H1 (cell line): ENCODE results near the gene MAP7. TPM values are rescaled to one million over a fixed set of nuclear protein-coding genes. Genes with fewer than 3 reads are reported as not detected.

Experiments used
- CTCF ChIA-PET: fragments of 300-600 bp; sonication (Branson Sonifier 250); formaldehyde crosslinking; loops from one replicate; lab custom pipeline; 2021; ENCODE audit not compliant: partially characterized antibody; lab: Charles Lee
- POLR2A ChIA-PET: fragments of 300-600 bp; sonication (Branson Sonifier 250); formaldehyde crosslinking; loops from one replicate; lab custom pipeline; 2021; ENCODE audit warnings: inconsistent platforms; ENCODE audit not compliant: partially characterized antibody; lab: Charles Lee
- DNase-seq, 2 experiments: peaks; one replicate each; pipeline versions ENCODE4 v3.0.0 to v3.0.0-alpha.2; 2010 to 2022; ENCODE audit warnings: low spot score in 2 of 2, low read depth in 1 of 2, mixed read lengths in 1 of 2
- FAIRE-seq: peaks from 2 replicates; lab custom pipeline; 2011; peaks lifted over from hg19 to GRCh38; lab: Jason Lieb, UNC
- H2AFZ ChIP-seq: 2 replicates; pipeline ENCODE4 v1.8.1; 2012; ENCODE audit warnings: low read length, inconsistent platforms
- H2AK5ac ChIP-seq: 2 replicates; pipeline ENCODE4 v1.6.1; 2013; ENCODE audit warnings: low read depth, low read length
- H2BK120ac ChIP-seq: replicated peaks from 2 replicates; pipeline ENCODE3; 2013; ENCODE audit warnings: low read depth, low read length, inconsistent platforms
- H2BK12ac ChIP-seq: 2 replicates; pipeline ENCODE4 v1.6.1; 2013; ENCODE audit warnings: low read depth, low read length
- H2BK15ac ChIP-seq: 2 replicates; pipeline ENCODE4 v1.6.1; 2013; ENCODE audit warnings: low read length
- H2BK20ac ChIP-seq: 2 replicates; pipeline ENCODE4 v1.6.1; 2013; ENCODE audit warnings: low read length
- H2BK5ac ChIP-seq: 2 replicates; pipeline ENCODE4 v1.6.1; 2013; ENCODE audit warnings: low read depth, low read length
- H3K14ac ChIP-seq: 2 replicates; pipeline ENCODE4 v1.6.1; 2013; ENCODE audit warnings: inconsistent platforms; ENCODE audit not compliant: insufficient read length
- H3K18ac ChIP-seq: 2 replicates; pipeline ENCODE4 v1.6.1; 2013; ENCODE audit warnings: low read length; ENCODE audit errors: extremely low read depth
- H3K23ac ChIP-seq: 2 replicates; pipeline ENCODE4 v1.6.1; 2013; ENCODE audit warnings: inconsistent platforms; ENCODE audit not compliant: insufficient read length
- H3K23me2 ChIP-seq: 2 replicates; pipeline ENCODE4 v1.6.1; 2013; ENCODE audit warnings: low read depth, low read length
- H3K27ac ChIP-seq: 2 replicates; pipeline ENCODE4 v1.6.1; 2011; ENCODE audit warnings: low read depth, low read length, inconsistent platforms
- H3K27me3 ChIP-seq, 4 experiments: replicated peaks in 1 of 4; 1 replicate in 1 of 4; 2 replicates in 3 of 4; pipeline versions ENCODE4 v1.6.1 to v1.8.1; 2011 to 2013; ENCODE audit warnings: low read length in 3 of 4, mild to moderate bottlenecking in 3 of 4, inconsistent platforms in 2 of 4, mixed read lengths in 2 of 4, moderate library complexity in 1 of 4; ENCODE audit not compliant: control insufficient read depth in 3 of 4, insufficient read depth in 3 of 4; ENCODE audit errors: extremely low read depth in 1 of 4
- H3K36me3 ChIP-seq, 4 experiments: 2 replicates each; pipeline versions ENCODE4 v1.6.1 to v1.8.1; 2011 to 2013; ENCODE audit warnings: mild to moderate bottlenecking in 4 of 4, low read length in 3 of 4, moderate library complexity in 2 of 4, control low read depth in 1 of 4, inconsistent platforms in 1 of 4; ENCODE audit not compliant: insufficient read depth in 4 of 4, control insufficient read depth in 2 of 4
- H3K4ac ChIP-seq: replicated peaks from 2 replicates; pipeline ENCODE3; 2013; ENCODE audit warnings: low read length, low read depth, mixed read lengths, inconsistent platforms; ENCODE audit not compliant: insufficient read length
- H3K4me1 ChIP-seq, 4 experiments: replicated peaks in 1 of 4; 1 replicate in 1 of 4; 2 replicates in 3 of 4; pipeline versions ENCODE4 v1.6.1 to v1.8.1; 2011 to 2013; ENCODE audit warnings: low read length in 3 of 4, inconsistent platforms in 2 of 4, mixed read lengths in 1 of 4; ENCODE audit not compliant: insufficient read depth in 4 of 4, control insufficient read depth in 3 of 4
- H3K4me2 ChIP-seq, 2 experiments: 2 replicates each; pipeline versions ENCODE4 v1.6.1 to v1.8.1; 2011 to 2013; ENCODE audit warnings: low read depth in 2 of 2, low read length in 2 of 2, control low read depth in 1 of 2, inconsistent platforms in 1 of 2, mild to moderate bottlenecking in 1 of 2; ENCODE audit not compliant: insufficient read depth in 1 of 2
- H3K4me3 ChIP-seq, 4 experiments: fragments of 200-600, 300-600 bp in 1 of 4; sonication (generic), shearing (Covaris generic), sonication (Bioruptor Twin) in 1 of 4; 2 replicates each; pipeline versions ENCODE4 v1.5.1 to v1.8.1; 2011 to 2016; ENCODE audit warnings: low read length in 4 of 4, low read depth in 3 of 4, control low read depth in 2 of 4, inconsistent platforms in 2 of 4, mild to moderate bottlenecking in 2 of 4, mixed read lengths in 1 of 4, moderate library complexity in 1 of 4; ENCODE audit not compliant: insufficient read depth in 2 of 4; ENCODE audit errors: extremely low read depth in 1 of 4
- H3K56ac ChIP-seq: replicated peaks from 2 replicates; pipeline ENCODE3; 2013; ENCODE audit warnings: low read depth, mild to moderate bottlenecking, mixed read lengths, low read length, inconsistent platforms; ENCODE audit not compliant: insufficient read length
- H3K79me1 ChIP-seq: 2 replicates; pipeline ENCODE4 v1.6.1; 2013; ENCODE audit warnings: low read depth, low read length, control low read depth
- H3K79me2 ChIP-seq, 2 experiments: 2 replicates each; pipeline versions ENCODE4 v1.6.1 to v1.8.1; 2012 to 2013; ENCODE audit warnings: low read length in 2 of 2, mild to moderate bottlenecking in 2 of 2, inconsistent platforms in 1 of 2; ENCODE audit not compliant: insufficient read depth in 2 of 2, control insufficient read depth in 1 of 2
- H3K9ac ChIP-seq, 4 experiments: replicated peaks in 1 of 4; 1 replicate in 1 of 4; 2 replicates in 3 of 4; pipeline versions ENCODE4 v1.6.1 to v1.8.1; 2011 to 2013; ENCODE audit warnings: low read depth in 3 of 4, low read length in 3 of 4, control low read depth in 2 of 4, mild to moderate bottlenecking in 2 of 4, moderate library complexity in 2 of 4, inconsistent platforms in 1 of 4; ENCODE audit errors: extremely low read depth in 1 of 4
- H3K9me3 ChIP-seq, 2 experiments: 2 replicates each; pipeline versions ENCODE4 v1.6.1 to v1.8.1; 2012 to 2013; ENCODE audit warnings: mild to moderate bottlenecking in 2 of 2, moderate library complexity in 2 of 2, control low read depth in 1 of 2, inconsistent platforms in 1 of 2, low read depth in 1 of 2, low read length in 1 of 2, mixed read lengths in 1 of 2; ENCODE audit not compliant: insufficient read depth in 2 of 2
- H4K20me1 ChIP-seq, 2 experiments: replicated peaks in 1 of 2; 2 replicates each; pipeline versions ENCODE3 to v1.8.1; 2011 to 2013; ENCODE audit warnings: inconsistent platforms in 2 of 2, low read length in 2 of 2, mild to moderate bottlenecking in 1 of 2; ENCODE audit not compliant: insufficient read depth in 2 of 2, control insufficient read depth in 1 of 2
- H4K5ac ChIP-seq: 2 replicates; pipeline ENCODE4 v1.6.1; 2013; ENCODE audit warnings: low read length, low read depth, mixed read lengths, inconsistent platforms; ENCODE audit not compliant: insufficient read length
- H4K8ac ChIP-seq: 2 replicates; pipeline ENCODE4 v1.8.0; 2013; ENCODE audit warnings: mild to moderate bottlenecking, moderate library complexity, low read length, inconsistent platforms; ENCODE audit not compliant: insufficient read depth; ENCODE audit errors: extremely low read depth
- H4K91ac ChIP-seq: replicated peaks from 2 replicates; pipeline ENCODE3; 2013; ENCODE audit warnings: low read length, mixed read lengths, inconsistent platforms; ENCODE audit not compliant: insufficient read length
- CREB1 ChIP-seq: IDR thresholded peaks from 2 replicates; pipeline ENCODE4 v1.6.1; 2012; ENCODE audit warnings: inconsistent platforms
- SAP30 ChIP-seq: fragments of 300-600 bp; sonication (generic); IDR thresholded peaks from 2 replicates; pipeline ENCODE4 v1.7.1; 2012; ENCODE audit warnings: low read length, moderate library complexity, mild to moderate bottlenecking, inconsistent platforms; ENCODE audit not compliant: insufficient read depth, insufficient replicate concordance
- SIRT6 ChIP-seq: IDR thresholded peaks from one replicate; pipeline ENCODE4 v1.7.1; 2012; ENCODE audit warnings: low read length, inconsistent platforms
- SIX5 ChIP-seq: IDR thresholded peaks from 2 replicates; pipeline ENCODE4 v1.6.1; 2011; ENCODE audit warnings: mild to moderate bottlenecking, low read depth, low read length
- SP2 ChIP-seq: IDR thresholded peaks from 2 replicates; pipeline ENCODE4 v1.6.1; 2012; ENCODE audit warnings: mild to moderate bottlenecking, low read length, inconsistent platforms
- SRF ChIP-seq: IDR thresholded peaks from 2 replicates; pipeline ENCODE4 v1.6.1; 2011; ENCODE audit warnings: mild to moderate bottlenecking, low read depth, low read length, moderate library complexity
- TAF1 ChIP-seq: IDR thresholded peaks from 2 replicates; pipeline ENCODE4 v1.6.1; 2011; ENCODE audit warnings: mild to moderate bottlenecking, low read depth, low read length
- TCF12 ChIP-seq: IDR thresholded peaks from 2 replicates; pipeline ENCODE4 v1.6.1; 2011; ENCODE audit warnings: low read depth, mild to moderate bottlenecking, low read length
- TEAD4 ChIP-seq: IDR thresholded peaks from 2 replicates; pipeline ENCODE4 v1.6.1; 2012; ENCODE audit warnings: low read depth, low read length, inconsistent platforms, mixed read lengths
- WGBS, 2 experiments: shearing (Covaris generic) in 1 of 2; methylation state at CpG; one replicate each; pipeline versions ENCODE4 v1.1.6 to v1.1.7; 2013 to 2015; ENCODE audit warnings: low lambda C conversion rate in 2 of 2, mixed read lengths in 2 of 2, inconsistent platforms in 1 of 2, low coverage in 1 of 2, missing lambda C conversion rate in 1 of 2; ENCODE audit not compliant: insufficient replicate concordance in 2 of 2, insufficient coverage in 1 of 2, insufficient read length in 1 of 2; ENCODE audit errors: extremely low coverage in 1 of 2, missing lambda C conversion rate in 1 of 2; 5-methylcytosine and 5-hydroxymethylcytosine counted together
- polyA plus RNA-seq, 7 experiments: library from polyadenylated mRNA; depleted of rRNA in 3 of 7; stranded (reverse) in 5 of 7; unstranded in 2 of 7; fragments of >200 nt in 5 of 7; fragments of 200-250 nt in 2 of 7; gene quantifications; 1 replicate in 5 of 7; 2 replicates in 1 of 7; 4 replicates in 1 of 7; pipeline versions ENCODE4 v1.2.1 to v1.2.3, GENCODE V29; 2011 to 2013; ENCODE audit warnings: missing spikeins in 2 of 7, mixed read lengths in 2 of 7
- total RNA-seq: library from RNA; stranded (reverse); fragmentation: NEBNext Ultra II Directional; extraction: Animal tissue kit (Norgen Biotek cat#: 25700); gene quantifications from 2 replicates; pipeline ENCODE4 v1.2.1, GENCODE V29; 2021
- TF ChIP-seq, protein P1 (sequence below): IDR thresholded peaks from 2 replicates; pipeline ENCODE4 v1.6.1; 2012; ENCODE audit warnings: inconsistent platforms
- TF ChIP-seq, protein P2 (sequence below): IDR thresholded peaks from 2 replicates; pipeline ENCODE4 v1.6.1; 2012; ENCODE audit warnings: inconsistent platforms

The MAP7 gene
- total and polyA plus RNA-seq, 2 of the 8 experiments (the other 6 are each of a cell fraction or from before 2014, with no cell fraction given), result 13.5 to 66.9 TPM

- 89% methylated on average over 4 of the region's 4 CpGs; no CpG with 5 or more reads in 1 of the 2 experiments for WGBS, 2 experiments
- CTCF ChIA-PET, result interaction anchor here (0.9 to 1.3 kb wide), 4 partner anchors 13 to 179 kb away, joined by 3 to 4 read pairs (median 3); partner anchors contain the start of gene MAP7
Measured at GRCh38 chr6:136370988-136371728, 179.1 kb downstream of the MAP7 start.

More at GRCh38 chr6:136370988-136371728, 179.1 kb downstream of the MAP7 start:
- no peaks in the 10 kb centered on the region for H4K20me1 ChIP-seq
- H3K23me2 ChIP-seq, result no peaks in the 10 kb centered on the region
- no peak overlapping the region for H2BK20ac ChIP-seq
- H2BK5ac ChIP-seq, result no peak overlapping the region
- no peak overlapping the region for H3K4ac ChIP-seq
- H2BK15ac ChIP-seq, result no peak overlapping the region
- no peak overlapping the region for H4K8ac ChIP-seq
- H3K9me3 ChIP-seq, result no peaks in the 10 kb centered on the region
- no peak overlapping the region for H2BK12ac ChIP-seq
- no peak overlapping the region for H3K23ac ChIP-seq
- no peak overlapping the region for H4K91ac ChIP-seq
- no peak overlapping the region for H3K4me3 ChIP-seq
- no peak overlapping the region for H2AFZ ChIP-seq
- no peak overlapping the region for H3K56ac ChIP-seq
- FAIRE-seq (no peak), DNase-seq (no peak)
- H3K36me3 ChIP-seq, result peaks cover 0 to 9% (median 5%) of the 10 kb centered on the region in 4 experiments; a peak in 3 of 8 replicates
- no peaks in the 10 kb centered on the region for H3K4me1 ChIP-seq
- H3K27ac ChIP-seq, result no peak overlapping the region
- POLR2A ChIA-PET, result no interaction called here
- H3K79me1 ChIP-seq, result no peaks in the 10 kb centered on the region
- no peak overlapping the region for H3K14ac ChIP-seq
- no peak overlapping the region for H3K4me2 ChIP-seq
- H3K18ac ChIP-seq, result no peak overlapping the region
- H3K9ac ChIP-seq, result no peak overlapping the region
- H2BK120ac ChIP-seq, result no peak overlapping the region
- TF ChIP-seq, protein P1, sequence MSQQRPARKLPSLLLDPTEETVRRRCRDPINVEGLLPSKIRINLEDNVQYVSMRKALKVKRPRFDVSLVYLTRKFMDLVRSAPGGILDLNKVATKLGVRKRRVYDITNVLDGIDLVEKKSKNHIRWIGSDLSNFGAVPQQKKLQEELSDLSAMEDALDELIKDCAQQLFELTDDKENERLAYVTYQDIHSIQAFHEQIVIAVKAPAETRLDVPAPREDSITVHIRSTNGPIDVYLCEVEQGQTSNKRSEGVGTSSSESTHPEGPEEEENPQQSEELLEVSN, result no peak
- TF ChIP-seq TAF1 (no peak), SAP30 (no peak), SP2 (no peak), TCF12 (no peak), SIRT6 (no peak), TEAD4 (no peak), SRF (no peak), SIX5 (no peak), CREB1 (no peak)
- TF ChIP-seq, protein P2, sequence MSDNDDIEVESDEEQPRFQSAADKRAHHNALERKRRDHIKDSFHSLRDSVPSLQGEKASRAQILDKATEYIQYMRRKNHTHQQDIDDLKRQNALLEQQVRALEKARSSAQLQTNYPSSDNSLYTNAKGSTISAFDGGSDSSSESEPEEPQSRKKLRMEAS, result no peak
- no peak overlapping the region for H2AK5ac ChIP-seq
- no peak overlapping the region for H4K5ac ChIP-seq
- H3K79me2 ChIP-seq, result no peaks in the 10 kb centered on the region
- no peaks in the 10 kb centered on the region for H3K27me3 ChIP-seq
